ENCODE results near the gene SLC39A12.

SLC39A12 gene

DNA sequence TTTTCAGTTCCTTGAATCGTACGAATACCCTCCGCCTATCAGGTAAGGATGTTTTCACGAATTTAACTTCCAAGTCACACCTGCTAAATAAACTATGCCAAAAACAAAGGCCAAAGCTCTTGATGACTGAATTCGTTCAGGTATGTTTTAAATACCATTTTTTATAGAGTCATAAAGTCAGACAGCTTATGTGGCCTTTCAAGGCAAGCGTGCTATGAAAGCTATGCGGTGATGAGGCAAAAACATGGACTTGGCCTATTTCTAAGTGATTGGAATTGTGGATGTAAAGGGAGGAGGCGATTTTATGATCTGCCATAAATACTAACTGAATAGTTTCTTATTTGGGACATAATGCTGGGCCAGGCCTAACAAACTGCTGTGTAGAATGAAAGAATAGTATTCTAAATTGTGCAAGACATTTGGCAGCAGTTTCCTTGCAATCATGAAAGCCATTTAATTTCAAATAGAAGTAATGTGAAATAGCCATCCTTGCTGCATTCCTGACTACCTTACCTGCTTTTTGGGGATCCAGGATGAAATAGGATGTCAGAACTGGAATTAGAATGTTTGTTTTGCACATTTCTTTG lies 14.0 kb downstream of the SLC39A12 start:
- no peak for DNase-seq

DNA sequence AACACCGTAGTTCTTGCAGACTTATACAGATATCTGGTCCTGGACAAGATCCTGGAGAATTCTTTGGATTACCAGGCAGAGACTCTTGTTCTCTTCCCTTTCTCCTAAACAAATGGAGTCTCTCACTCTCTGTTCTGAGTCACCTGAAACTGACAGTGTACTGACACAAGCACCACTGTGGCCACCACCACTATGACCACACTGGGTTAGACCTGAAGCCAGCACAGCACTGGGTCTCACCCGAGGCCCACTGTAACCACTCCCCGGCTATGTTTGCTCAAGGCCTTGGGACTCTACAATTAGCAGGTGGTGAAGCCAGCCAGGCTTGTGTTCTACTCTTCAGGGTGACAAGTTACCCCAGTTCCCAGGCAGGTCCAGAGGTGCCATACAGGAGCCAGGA lies 22.8 kb downstream of the SLC39A12 start:
- DNase-seq: no peak

DNA sequence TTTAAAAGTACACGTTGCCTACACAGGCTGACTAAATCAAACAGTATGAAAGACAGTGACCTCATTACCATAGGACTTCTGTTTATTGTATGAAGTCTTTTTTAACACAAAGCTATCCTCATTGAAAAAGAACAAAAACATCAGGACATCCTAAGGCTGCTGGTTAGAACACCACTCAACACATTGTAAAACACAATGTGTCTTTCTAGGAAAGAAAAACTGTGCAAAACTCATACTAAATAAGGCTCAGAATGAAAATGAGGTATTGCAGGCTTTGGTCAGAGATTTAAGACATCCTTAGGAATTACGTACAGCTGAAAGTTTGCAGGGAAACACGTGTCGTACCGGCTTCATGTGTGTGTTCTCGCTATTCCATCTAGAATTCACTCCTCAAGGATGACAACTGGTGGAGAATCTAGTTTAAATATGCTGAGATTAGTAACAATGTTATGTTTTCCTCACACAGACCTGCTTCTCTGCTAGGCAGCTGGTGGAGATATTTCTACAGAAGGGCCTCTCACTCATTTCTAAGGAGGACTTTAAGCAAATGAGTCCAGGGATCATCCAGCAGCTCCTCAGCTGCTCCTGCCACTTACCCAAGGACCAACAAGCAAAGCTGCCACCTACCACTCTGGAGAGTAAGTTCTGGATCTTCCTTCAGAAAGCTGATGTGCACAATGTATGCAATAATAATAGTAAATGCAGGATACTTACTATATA lies 29.3 kb downstream of the SLC39A12 start:
- no peak for DNase-seq

DNA sequence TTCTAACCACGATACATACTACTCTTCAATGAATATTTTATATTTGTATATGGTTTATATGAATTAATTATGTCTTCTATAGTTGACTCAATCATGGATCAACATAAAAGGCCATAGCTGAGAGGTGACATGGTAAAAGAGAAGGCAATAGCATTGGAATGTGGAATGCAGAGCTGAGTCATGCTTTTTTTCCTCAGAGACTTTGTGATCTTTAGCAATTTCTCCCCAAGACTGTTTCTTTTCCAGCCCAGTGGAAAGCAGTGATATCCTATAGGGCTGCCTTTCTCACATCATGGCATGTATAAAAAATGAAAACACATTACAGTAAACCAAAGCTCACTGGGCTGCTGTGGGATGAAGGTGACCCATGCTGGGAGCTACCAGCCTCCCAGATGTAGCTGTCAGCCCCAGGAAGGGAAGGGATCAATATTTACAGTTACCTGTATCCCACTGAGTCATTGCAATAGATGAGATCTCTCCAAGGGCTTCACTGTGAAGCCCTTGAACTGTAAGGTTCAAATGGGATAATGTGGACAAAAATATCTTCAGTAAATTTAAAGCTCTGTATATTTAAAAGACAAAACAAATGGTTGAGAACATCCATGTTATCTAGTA lies 30.2 kb downstream of the SLC39A12 start:
- DNase-seq: no peak

- DNase-seq: no peak
Measured at GRCh38 chr10:17984056-17984455, 32.3 kb downstream of the SLC39A12 start.

DNA sequence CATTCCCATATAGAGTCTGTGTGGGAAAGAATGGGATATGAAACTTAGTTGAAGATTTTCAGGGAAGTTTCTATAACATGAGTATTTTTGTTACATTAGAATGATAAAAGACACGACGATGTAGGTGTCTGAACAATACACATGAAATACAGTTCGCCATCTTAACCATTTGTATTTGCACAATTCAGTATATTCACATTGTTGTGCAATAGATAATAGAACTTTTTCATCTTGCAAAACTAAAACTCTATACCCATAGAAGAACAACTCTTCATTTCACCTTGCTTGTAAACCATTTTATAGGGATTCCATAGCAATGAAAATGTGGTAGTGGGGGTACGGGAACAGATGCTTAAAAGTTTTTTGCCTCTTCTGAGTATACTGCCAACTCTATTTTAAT lies 32.8 kb downstream of the SLC39A12 start:
- DNase-seq: no peak

DNA sequence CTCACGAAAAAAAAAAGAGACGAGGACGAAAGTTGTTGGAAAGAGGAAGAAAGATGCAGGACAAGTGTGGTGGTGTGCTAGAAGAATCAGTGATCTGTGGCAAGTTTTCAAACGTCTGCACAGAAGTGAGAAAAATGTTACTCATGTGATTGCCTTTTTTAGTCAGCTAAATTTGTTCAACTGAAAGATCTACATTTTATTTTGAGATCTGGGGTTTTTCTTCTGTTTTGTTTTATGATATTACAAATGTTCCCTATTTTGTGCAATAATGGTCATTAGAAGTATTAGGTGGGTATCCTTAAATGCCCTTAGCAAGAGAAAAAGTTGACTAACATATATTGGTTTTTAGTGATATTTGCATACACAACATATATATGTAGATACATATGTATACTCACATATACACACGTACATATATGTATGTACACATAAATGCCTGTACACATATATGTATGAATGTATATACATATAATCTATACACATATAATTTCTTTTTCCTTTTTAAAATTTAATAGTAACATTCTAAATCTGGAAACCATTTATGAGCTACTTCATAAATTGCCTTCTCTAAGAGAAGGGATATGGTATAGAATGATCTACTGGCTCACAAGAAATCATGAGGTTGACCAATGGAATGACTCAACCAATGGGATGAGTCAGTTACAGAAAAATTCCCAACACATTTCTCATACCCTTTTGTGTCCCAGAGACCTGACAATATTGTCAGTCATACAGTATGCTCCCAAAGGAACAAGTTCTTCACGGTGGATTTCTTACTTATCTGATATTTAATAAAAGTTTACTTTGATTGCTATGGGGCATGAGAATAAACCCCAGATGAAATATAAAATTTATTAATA lies 38.4 kb downstream of the SLC39A12 start:
- DNase-seq: no peak

GRCh38 chr10:17992266-17992665 lies 40.5 kb downstream of the SLC39A12 start:
- DNase-seq: no peak

- DNase-seq: no peak
Measured at GRCh38 chr10:17993361-17993760, 41.6 kb downstream of the SLC39A12 start.

DNA sequence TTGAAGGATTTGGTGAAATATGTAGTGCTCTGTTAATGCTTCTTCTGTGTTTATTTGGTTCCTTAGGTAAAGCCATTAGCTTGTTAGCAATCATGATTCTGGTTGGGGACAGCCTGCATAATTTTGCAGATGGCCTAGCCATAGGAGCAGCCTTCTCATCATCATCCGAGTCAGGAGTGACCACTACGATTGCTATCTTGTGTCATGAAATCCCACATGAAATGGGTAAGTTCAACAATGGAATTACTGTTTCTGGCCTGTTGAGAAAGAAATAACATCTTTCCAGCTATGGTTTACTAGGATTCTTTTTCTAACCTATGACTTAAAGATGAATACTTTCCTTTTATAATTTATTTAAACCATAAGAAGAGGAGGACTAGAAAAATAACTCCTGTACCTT lies 48.9 kb downstream of the SLC39A12 start:
- no peak for DNase-seq

GRCh38 chr10:18005445-18005780 lies 53.7 kb downstream of the SLC39A12 start:
- no peak for DNase-seq

DNA sequence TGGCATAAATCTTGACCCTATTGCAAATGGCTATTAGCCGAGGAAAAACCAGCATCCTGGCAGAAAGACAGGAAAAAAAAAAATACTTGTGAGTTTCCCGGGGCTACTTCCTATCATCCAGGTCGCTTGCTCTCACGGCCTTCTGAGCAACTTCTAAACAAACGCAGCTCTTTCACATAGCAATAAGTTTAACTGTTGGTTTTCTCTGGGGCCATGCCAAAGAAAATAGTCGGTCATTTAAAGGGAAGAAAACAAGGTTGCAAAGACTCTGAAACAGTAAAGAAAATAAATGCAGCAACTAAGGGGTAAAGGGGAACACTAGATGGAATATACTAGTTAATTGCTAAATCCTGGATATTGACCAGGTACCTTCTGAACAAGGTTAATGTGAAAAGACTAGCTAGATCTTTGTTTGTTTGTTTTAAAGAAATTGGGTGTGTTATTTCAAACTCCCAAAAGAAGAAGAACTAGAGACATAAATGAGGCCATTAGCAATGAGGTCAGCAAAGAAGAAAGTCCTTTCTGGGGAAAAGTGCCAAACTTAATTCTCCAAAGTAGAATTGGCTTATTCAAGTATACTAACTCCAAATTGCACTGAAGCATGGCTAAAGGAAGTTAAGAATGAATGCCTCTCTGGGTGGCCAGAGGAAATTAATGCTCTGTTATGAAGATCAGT lies 54.2 kb downstream of the SLC39A12 start:
- DNase-seq: no peak

DNA sequence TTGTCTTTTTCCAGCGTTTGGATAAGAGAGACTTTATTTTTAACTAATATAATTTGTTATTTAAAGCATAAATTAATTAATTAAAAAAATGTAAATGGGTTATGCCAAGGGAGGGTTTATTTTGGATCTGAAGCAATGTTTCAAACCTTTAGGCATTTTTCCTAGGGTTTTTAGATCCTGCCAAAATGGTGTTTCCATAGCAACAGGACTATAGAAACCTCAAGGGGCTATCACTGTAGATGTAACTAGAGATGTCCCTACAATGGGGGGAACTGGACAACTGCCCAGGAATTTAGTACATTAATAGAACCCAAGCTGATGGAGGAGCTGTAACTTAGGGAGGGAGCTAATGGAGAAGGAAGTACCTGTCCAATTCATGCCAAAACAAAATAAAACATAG lies 57.3 kb downstream of the SLC39A12 start:
- DNase-seq: no peak

- DNase-seq: no peak
Measured at GRCh38 chr10:18010050-18010449, 58.3 kb downstream of the SLC39A12 start.

GRCh38 chr10:18020523-18020922 lies 68.8 kb downstream of the SLC39A12 start:
- no peak for DNase-seq

- DNase-seq: no peak
Measured at GRCh38 chr10:18021725-18022480, 70.2 kb downstream of the SLC39A12 start.

- no peak for DNase-seq
Measured at GRCh38 chr10:18043148-18044006, 91.7 kb downstream of the SLC39A12 start.

DNA sequence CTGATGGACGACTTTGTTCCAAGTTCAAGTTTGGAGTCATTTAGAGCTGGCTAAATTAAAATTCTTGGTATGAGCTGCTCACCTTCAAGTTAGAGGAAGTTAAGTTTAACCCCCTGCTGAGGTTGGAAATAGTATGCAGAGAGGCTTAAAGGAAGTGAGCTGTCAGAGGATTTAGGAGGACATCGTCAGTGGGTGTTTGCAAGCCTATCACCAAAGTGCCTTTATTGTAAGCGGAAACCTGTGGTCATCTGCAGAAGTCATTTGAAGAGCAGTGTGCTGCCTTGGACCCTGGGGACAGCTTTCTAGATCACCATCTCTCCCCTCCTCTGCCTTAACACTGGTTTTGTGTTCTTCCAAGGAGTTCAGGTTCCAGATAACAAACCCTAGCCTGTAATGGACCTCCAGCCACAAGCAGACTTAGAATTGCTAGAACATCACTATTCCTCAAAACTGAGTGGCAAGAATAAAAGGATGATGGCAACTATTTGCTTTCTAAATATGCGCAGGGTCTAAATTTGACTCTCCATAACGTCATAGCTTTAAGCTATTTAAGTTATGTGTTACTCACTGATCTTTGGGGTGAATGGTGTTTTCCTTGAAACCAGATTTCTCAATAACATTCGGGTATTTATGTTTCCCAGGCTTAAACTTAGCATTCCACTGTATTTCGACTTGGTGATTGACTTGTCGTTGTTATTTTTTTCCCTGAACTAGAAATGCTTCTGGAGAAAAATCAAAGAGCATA lies 93.4 kb downstream of the SLC39A12 start:
- no peak for DNase-seq

DNA sequence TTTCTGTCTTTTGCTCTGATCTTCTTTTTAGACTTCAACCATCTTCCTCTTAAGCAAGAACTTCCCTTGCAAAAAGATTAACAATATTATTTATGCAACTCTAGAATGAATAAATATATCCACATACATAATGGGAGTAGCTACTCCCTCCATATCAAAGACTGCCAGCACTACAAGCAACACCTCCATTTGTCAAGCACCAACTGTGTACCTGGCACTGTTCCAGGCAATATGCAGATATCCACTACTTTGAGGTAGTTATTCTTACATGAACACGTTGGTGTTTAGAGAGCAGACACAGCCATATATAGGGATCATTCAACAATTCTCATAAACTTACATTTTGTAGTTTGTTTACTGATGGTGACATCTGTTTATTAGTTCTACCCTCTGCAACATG lies 104.9 kb downstream of the SLC39A12 start:
- DNase-seq: no peak

GRCh38 chr10:18059826-18060559 lies 108.3 kb downstream of the SLC39A12 start:
- DNase-seq: no peak

All from stimulated activated CD4-positive, alpha-beta T cell treated with anti-CD3 and anti-CD28 coated beads, Interleukin-4, amount 100 ng/mL, for 4 hours (primary cell).